ENCODE results near the gene M1AP. TPM values are rescaled to one million over a fixed set of nuclear protein-coding genes. Genes with fewer than 3 reads are reported as not detected.

Gene M1AP
- polyA plus RNA-seq (2012; ENCODE audit: insufficient read depth, insufficient read length) = not detected

GRCh38 chr2:74648009-74648443 lies at the start of gene M1AP:
TSS of gene M1AP (minus strand) at chr2:74648330. CDS start at chr2:74640275, 8,055 bp downstream.
- H3K4me3 ChIP-seq (ENCODE audit: low read length) = no peak within 1 kb of the TSS
- no peak for DNase-seq (ENCODE audit: low read depth, low spot score)

GRCh38 chr2:74696829-74697228 lies 48.7 kb upstream of the M1AP start:
- DNase-seq (ENCODE audit: low read depth, low spot score) = no peak
- no peak overlapping the region for H3K4me3 ChIP-seq (ENCODE audit: low read length)

- DNase-seq (ENCODE audit: low read depth, low spot score) = no peak
- H3K4me3 ChIP-seq (ENCODE audit: low read length) = no peak overlapping the region
Measured at GRCh38 chr2:74695663-74696062, 47.5 kb upstream of the M1AP start.

DNA sequence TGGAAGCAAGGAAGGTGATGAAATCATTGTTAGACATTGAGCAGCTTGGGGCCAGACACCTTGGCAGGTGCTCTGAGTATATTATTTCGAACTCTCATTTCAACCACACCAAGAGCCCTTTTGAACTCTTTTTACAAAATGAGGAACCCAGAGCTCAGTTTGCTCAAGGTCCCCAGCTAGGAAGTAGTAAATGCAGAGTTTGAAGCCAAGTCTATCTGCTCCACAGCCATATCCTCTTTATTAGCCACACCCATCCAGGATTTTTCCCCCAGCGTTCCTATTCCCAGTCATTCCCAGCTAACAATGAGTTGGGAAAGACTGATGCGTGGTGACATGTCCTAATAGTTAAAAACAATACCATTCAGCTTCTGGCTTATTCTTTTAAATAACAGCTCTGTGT lies 46.2 kb upstream of the M1AP start:
- H3K4me3 ChIP-seq (ENCODE audit: low read length) = no peak overlapping the region
- no peak for DNase-seq (ENCODE audit: low read depth, low spot score)

GRCh38 chr2:74693668-74694067 lies 45.5 kb upstream of the M1AP start:
- no peak overlapping the region for H3K4me3 ChIP-seq (ENCODE audit: low read length)
- no peak for DNase-seq (ENCODE audit: low read depth, low spot score)

DNA sequence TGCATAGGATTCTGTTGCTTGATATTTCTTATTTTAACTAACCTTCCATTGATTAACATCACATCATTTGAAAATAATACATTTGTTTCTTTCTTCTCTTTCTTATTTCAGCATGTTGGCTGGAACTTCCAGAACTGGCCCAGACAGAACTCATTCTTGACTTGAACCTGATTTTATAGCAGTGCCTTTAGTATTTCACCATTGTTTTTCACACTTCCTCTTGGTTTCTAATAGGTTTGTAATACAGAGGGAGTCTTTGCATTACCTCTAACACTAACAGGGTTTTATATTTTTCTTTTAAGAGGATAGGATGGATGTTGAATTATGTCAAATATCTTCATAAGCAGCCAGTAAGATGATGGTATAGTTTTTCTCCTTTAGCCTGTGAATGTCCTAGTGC lies 45.1 kb upstream of the M1AP start:
- DNase-seq (ENCODE audit: low read depth, low spot score) = no peak
- H3K4me3 ChIP-seq (ENCODE audit: low read length) = no peak overlapping the region

DNA sequence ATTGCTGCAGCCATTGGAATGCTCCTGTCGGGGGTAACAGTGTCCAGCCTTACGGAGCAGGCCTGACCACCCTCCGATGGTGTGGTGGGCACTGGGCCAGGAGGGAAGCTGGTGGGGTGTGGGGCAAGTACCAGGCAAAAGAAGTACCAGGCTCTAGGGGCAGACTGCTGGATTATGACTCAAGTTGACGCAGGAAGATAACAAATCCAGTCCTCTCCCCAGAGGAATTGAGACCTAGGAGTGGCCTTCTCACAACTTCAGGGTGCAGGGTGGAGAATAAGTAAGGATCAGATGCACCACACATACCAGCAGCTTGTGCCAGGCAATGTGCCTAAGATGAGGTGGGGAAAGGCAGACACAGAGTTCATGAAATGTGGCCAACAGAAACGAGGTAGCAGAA lies 43.8 kb upstream of the M1AP start:
- no peak for DNase-seq (ENCODE audit: low read depth, low spot score)
- H3K4me3 ChIP-seq (ENCODE audit: low read length) = no peak overlapping the region

DNA sequence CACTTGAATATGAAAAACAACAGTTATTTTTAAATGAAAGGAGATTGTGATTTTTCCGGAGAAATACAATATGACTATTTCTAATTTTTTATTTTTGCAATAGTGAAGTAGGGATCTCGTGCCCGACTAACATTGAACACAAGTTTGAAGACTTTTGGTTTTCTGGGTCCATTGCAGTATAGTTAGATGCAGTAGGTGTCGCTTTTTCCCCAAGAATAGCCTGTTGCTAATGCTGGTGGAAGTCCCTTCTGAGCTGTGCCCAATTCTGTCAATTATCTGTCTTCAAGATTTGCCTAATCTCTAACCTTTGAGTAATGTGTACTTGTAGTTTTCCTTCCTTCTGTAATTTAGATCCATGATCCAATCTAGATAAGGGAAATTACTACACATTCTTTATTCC lies 42.4 kb upstream of the M1AP start:
- DNase-seq (ENCODE audit: low read depth, low spot score) = peak; percentile 57
- H3K4me3 ChIP-seq (ENCODE audit: low read length) = no peak overlapping the region

DNA sequence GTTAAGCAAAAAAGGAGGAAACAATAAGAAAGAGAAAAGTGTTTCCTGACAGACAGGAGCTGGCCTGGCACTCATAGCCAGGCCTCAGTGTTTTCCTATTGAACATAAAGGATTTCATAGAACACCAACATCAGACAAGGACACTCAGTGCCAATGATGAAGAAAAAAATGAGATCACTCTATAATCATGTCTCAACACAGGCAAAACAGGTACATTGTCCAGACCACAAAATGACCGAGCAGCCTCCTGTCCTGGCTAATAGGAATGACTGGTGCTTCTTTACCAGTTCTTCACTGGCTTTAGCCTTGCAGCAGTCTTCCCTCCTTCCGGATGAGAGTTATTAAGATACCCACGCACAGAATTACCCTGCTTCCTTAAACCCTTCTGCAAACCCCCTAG lies 41.5 kb upstream of the M1AP start:
- no peak for DNase-seq (ENCODE audit: low read depth, low spot score)

GRCh38 chr2:74688881-74689280 lies 40.8 kb upstream of the M1AP start:
- no peak for DNase-seq (ENCODE audit: low read depth, low spot score)
- H3K4me3 ChIP-seq (ENCODE audit: low read length) = no peak overlapping the region

More for the DNA sequence above, 41.5 kb upstream of the M1AP start:
- H3K4me3 ChIP-seq (ENCODE audit: low read length) = no peak overlapping the region

GRCh38 chr2:74685408-74685807 lies 37.3 kb upstream of the M1AP start:
- DNase-seq (ENCODE audit: low read depth, low spot score) = no peak
- H3K4me3 ChIP-seq (ENCODE audit: low read length) = no peak overlapping the region

DNA sequence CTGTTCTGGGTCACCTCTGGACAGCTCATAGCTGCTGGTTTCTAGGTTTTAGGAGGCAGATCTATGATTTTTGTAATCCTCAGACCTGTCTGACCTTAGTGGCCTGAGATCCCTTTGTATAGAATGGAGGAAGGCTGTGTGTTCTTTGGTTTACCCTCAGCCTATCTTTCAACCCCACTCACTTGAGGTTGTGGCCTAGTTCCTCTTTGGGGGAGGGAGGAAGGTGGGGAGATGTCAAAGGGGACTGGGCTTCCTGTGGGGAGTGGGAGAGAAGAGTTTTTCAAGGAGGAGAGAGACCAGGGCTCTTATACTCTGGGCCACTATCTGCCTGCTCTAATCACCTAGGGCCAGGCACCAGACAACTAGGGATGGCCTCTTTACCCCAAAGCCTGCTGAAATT lies 34.4 kb upstream of the M1AP start:
- DNase-seq (ENCODE audit: low read depth, low spot score) = no peak
- no peak overlapping the region for H3K4me3 ChIP-seq (ENCODE audit: low read length)

DNA sequence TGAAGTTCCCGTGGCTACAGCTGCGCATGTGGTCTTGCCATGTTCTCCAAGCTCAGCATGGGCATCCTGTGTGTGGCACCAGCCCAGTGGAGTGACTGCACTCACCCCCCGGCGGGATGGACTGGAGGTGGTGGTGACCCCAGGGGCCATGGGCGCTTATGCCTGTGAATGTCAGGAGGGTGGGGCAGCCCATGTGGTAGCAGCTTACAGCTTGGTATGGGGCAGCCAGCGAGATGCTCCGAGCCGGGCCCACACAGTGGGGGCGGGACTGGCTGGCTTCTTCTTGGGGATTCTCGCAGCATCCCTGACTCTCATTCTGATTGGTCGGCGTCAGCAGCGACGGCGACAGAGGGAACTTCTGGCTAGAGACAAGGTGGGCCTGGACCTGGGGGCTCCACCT lies 31.5 kb upstream of the M1AP start:
- DNase-seq (ENCODE audit: low read depth, low spot score) = no peak

GRCh38 chr2:74676331-74676730 lies 28.2 kb upstream of the M1AP start:
- no peak for DNase-seq (ENCODE audit: low read depth, low spot score)
- no peak overlapping the region for H3K4me3 ChIP-seq (ENCODE audit: low read length)

More for the DNA sequence above, 31.5 kb upstream of the M1AP start:
- H3K4me3 ChIP-seq (ENCODE audit: low read length) = no peak overlapping the region

GRCh38 chr2:74675090-74675489 lies 27.0 kb upstream of the M1AP start:
- H3K4me3 ChIP-seq (ENCODE audit: low read length) = no peak overlapping the region
- DNase-seq (ENCODE audit: low read depth, low spot score) = no peak

DNA sequence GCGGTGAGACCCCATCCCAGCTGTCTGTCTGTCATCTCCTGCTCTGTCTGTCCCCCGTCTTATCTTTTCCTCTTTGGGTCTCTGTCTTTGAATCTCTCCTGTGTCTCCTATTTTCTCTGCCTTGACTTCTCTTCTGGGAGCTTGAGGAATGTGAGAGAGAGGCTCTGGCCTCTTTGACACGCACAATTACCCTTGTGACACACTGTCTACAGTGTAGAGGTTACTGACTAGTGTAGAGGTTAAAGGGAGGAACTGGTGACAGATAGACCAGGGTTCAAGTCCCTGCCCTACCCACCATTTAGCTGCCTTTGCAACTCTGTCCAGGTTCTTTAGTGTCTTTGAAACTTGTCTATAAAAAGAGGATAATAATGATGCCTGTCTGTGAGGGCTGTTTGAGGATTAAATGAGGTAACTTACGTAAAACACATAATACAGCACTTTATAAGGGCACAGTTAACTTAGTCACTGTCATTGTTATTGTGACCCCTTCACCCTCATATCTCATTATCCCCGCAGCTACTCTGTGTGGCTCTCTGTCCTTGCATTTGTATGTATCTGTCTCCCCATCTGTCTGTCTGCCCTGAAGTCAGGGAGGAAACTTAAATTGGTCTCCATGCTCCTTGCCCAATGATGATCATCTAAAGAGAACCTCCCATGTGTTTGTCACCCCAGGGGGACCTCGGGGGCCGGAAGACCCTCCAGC lies 25.8 kb upstream of the M1AP start:
- H3K4me3 ChIP-seq (ENCODE audit: low read length) = no peak overlapping the region
- no peak for DNase-seq (ENCODE audit: low read depth, low spot score)

GRCh38 chr2:74671479-74671878 lies 23.3 kb upstream of the M1AP start:
- no peak overlapping the region for H3K4me3 ChIP-seq (ENCODE audit: low read length)
- DNase-seq (ENCODE audit: low read depth, low spot score) = no peak

GRCh38 chr2:74670263-74670662 lies 22.1 kb upstream of the M1AP start:
- DNase-seq (ENCODE audit: low read depth, low spot score) = no peak

GRCh38 chr2:74668087-74668486 lies 20.0 kb upstream of the M1AP start:
- H3K4me3 ChIP-seq (ENCODE audit: low read length) = no peak overlapping the region
- no peak for DNase-seq (ENCODE audit: low read depth, low spot score)

More at GRCh38 chr2:74670263-74670662, 22.1 kb upstream of the M1AP start:
- no peak overlapping the region for H3K4me3 ChIP-seq (ENCODE audit: low read length)

DNA sequence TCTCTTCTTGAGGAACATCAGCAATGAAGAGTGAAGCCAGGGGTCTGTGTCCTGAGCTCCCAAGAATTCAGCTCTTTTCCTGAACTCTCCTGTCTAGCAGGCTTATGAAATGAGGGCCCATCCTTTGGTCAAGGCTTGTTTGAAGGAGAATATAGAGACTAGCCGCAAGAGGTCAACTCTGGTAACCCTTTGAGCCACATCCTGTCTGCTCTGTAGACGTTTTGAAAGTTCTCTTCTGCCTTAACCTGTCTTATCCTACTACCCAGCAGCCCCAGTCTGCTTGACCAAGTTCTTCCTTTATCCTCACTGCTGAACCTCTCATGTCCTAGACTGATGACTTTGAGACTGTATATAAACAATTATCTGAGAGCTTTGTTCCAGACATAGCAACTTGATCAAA lies 11.3 kb upstream of the M1AP start:
- H3K4me3 ChIP-seq (ENCODE audit: low read length) = no peak overlapping the region
- no peak for DNase-seq (ENCODE audit: low read depth, low spot score)

DNA sequence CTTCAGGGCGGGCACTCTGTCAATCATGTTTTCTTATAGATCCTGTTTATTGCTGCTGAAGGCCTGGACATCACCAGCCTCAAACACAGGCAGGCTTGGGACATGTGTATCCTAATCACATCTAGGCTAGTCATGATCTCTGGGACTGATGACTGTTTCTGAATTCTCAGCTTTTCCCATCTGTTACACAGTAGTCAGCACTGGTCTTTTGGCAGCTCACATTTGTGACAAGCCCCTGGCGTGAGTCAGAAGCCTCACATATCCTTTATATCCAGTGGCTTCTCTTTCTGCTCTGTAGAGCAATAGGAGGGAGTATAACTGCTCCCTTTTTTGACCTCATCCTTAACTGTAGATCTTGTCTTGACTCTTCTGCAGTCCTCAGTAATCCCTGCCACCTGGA lies 10.4 kb upstream of the M1AP start:
- H3K4me3 ChIP-seq (ENCODE audit: low read length) = no peak overlapping the region

More for the DNA sequence above, 10.4 kb upstream of the M1AP start:
- DNase-seq (ENCODE audit: low read depth, low spot score) = no peak
